ENCODE measurements around the gene MICALL2.

Gene MICALL2

DNA sequence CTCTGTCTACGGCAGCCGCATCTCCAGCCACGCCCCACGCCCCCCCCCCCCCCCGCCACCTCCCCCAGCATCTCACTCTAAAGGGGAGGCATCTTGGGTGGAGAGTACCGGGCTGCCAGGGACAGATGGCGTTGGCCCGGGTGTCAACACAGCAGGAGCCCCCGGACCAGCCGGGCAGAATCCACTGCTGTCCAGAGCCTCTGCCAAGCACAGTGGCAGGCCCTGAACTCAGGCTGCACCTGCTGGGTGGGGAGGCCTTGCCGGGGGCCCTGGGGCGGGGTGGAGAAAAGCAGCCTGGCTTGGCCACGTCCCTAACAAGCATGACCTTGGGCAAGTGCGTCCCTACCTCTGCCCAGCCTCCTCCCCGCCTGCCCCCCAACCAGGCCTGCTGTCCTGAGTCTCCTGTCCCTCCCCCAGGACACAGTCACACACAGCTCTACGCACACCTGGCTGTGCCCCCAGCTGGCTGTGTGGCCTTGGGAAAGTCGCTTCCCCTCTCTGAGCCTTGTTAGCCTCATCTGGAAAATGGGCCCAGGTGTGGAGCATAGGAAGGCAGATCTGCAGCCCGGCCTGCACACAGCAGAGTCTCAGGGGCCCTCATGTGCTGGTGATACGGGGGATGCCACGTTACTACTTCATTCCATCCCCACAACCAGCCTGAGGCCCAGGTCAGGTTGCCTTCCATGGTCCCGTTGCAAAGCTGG, 45.2 kb downstream of the MICALL2 start:
- no peak for TF ChIP-seq POLR2AphosphoS5 (IDR thresholded peaks at IDR 0.05; ENCODE audit: low read depth, low read length)
- TF ChIP-seq TAF1 (IDR thresholded peaks at IDR 0.05; ENCODE audit: borderline replicate concordance, low read depth, low read length): no peak
- no peak for TF ChIP-seq POLR2A (IDR thresholded peaks at IDR 0.05; ENCODE audit: low read depth, low read length)
- FAIRE-seq: no peak
- no peak for DNase-seq (ENCODE audit: insufficient read length)

DNA sequence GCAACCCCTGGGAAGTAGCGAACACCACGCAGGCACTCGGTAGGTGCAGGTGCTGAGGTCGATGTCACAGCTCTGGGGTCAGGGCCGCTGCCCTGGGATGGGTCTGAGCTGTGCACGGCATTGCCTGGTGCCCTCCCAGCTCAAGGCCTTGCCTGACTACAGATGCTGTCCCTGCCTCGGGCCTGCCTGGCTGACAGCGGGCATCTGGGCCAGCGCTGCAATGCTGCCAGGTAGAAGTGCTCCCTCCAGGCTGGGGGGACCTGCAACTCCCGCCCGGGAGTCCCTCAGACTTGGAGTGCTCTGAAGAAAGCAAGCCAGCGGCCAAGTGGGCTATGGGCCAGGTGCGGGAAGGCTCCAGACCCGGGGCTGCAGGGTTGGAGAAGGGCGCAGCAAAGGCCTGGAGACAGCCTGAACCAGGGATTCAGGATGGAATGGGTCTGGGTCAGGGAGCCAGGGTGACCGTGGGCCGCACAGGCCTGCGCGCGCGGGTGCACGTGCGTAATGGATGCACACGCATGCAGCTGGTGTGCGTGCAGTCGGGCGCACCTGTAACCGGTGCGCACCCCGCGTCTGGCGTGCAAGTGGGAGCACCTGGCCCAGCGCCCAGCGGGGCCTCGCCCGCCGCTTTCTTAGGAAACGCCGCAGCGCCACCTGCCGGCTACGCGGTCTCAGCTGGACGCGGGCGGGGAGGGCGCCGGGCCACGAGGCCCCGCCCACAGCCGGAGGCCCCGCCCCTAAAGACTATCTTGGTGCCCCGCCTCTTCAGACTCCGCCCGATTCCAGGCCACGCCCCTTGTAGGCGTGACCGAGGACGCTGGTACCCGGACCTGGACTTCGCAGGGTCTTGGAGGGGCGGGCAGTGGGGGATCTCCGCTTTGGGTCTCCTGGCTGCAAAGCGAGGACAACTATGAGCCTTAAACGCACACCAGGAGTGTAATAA, 46.7 kb downstream of the MICALL2 start:
- FAIRE-seq (peak; percentile 79), DNase-seq (ENCODE audit: insufficient read length) (peak; percentile 97)
- TF ChIP-seq POLR2A (IDR thresholded peaks at IDR 0.05; ENCODE audit: low read depth, low read length) (no peak), POLR2AphosphoS5 (IDR thresholded peaks at IDR 0.05; ENCODE audit: low read depth, low read length) (no peak), TAF1 (IDR thresholded peaks at IDR 0.05; ENCODE audit: borderline replicate concordance, low read depth, low read length) (no peak)

DNA sequence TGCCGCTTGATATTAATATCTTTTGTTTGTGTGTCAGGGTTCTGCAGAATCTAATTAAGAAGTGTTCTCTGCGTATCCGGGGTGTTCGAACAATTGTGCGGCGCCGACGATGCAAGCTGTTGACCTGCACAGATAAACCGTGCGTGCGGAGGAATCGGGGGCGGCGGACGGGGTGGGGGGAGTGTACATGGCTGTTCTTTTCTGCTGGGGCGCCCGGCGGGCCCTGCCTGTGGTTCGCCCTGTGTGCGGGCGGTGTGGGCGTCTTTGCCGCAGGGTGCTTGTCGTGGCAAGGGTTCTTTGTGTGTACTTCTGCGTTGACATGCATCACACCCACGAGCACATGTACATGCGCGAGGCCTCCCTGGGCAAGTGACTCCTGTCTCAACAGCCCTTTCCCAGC, 47.9 kb downstream of the MICALL2 start:
- DNase-seq (ENCODE audit: insufficient read length) (no peak), FAIRE-seq (no peak)
- TF ChIP-seq POLR2A (IDR thresholded peaks at IDR 0.05; ENCODE audit: low read depth, low read length): no peak
- no peak for TF ChIP-seq POLR2AphosphoS5 (IDR thresholded peaks at IDR 0.05; ENCODE audit: low read depth, low read length)
- no peak for TF ChIP-seq TAF1 (IDR thresholded peaks at IDR 0.05; ENCODE audit: borderline replicate concordance, low read depth, low read length)

DNA sequence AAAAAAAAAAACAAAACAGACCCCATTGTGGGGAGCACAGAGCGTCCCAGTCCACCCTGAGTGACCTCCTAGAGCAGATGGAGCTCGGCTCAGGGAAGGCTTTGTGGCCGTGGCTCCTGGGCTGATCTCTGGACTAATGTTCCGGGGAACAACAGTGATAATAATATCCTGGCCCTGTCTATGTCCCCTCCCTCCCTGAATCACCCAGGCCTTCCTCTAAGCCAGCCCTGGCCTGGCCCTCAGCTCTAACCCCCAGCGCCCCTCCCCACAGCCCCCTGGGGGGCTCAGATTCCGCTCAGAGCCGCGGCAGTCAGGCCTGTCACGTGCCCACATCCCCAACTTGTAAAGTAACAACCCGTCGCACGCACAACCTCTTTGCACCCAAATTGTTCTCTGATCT, 48.3 kb downstream of the MICALL2 start:
- FAIRE-seq: no peak
- DNase-seq (ENCODE audit: insufficient read length): no peak

DNA sequence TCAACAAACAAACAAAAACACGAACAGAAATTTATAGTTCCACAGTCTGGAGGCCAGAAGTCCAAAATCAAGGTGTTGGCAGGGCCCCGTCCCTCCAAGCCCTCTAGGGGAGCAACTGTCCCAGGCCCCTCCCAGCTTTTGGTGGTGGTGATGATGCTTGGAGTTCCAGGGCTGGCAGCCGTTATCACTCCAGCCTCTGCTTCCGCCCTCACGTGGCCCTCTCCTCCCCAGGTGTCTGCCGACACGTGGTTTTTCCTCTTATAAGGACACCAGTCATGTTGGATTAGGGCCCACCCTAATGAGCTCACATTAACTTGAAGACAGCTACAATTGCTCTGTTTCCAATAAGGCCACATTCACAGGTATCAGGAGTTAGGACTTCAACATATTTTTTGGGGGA, 49.7 kb downstream of the MICALL2 start:
- TF ChIP-seq POLR2AphosphoS5 (IDR thresholded peaks at IDR 0.05; ENCODE audit: low read depth, low read length): no peak
- TF ChIP-seq TAF1 (IDR thresholded peaks at IDR 0.05; ENCODE audit: borderline replicate concordance, low read depth, low read length): no peak
- TF ChIP-seq POLR2A (IDR thresholded peaks at IDR 0.05; ENCODE audit: low read depth, low read length): no peak
- no peak for DNase-seq (ENCODE audit: insufficient read length)
- FAIRE-seq: no peak

More for the DNA sequence above, 48.3 kb downstream of the MICALL2 start:
- TF ChIP-seq POLR2A (IDR thresholded peaks at IDR 0.05; ENCODE audit: low read depth, low read length): no peak
- TF ChIP-seq TAF1 (IDR thresholded peaks at IDR 0.05; ENCODE audit: borderline replicate concordance, low read depth, low read length): no peak
- no peak for TF ChIP-seq POLR2AphosphoS5 (IDR thresholded peaks at IDR 0.05; ENCODE audit: low read depth, low read length)

DNA sequence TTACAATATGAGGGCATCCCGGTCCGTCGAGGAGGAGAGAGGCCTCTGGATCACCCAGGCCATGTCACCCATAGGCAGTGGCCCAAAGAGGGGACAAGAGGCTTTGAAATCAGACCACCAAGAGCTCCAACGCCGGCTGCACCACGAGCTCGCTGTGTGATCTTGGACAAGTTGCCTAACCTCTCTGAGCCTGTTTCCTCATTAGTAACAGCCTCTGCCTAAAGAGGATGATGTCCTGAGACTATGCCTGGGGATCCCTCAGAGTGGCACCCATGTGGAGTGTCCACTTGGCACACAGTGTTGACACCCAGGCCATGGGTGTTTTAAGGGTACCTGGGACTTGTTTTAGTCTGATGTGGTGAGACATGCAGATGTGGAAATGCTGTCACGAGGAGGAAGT, 50.8 kb downstream of the MICALL2 start:
- no peak for FAIRE-seq
- TF ChIP-seq TAF1 (IDR thresholded peaks at IDR 0.05; ENCODE audit: borderline replicate concordance, low read depth, low read length) (no peak), POLR2AphosphoS5 (IDR thresholded peaks at IDR 0.05; ENCODE audit: low read depth, low read length) (no peak), POLR2A (IDR thresholded peaks at IDR 0.05; ENCODE audit: low read depth, low read length) (no peak)
- no peak for DNase-seq (ENCODE audit: insufficient read length)

DNA sequence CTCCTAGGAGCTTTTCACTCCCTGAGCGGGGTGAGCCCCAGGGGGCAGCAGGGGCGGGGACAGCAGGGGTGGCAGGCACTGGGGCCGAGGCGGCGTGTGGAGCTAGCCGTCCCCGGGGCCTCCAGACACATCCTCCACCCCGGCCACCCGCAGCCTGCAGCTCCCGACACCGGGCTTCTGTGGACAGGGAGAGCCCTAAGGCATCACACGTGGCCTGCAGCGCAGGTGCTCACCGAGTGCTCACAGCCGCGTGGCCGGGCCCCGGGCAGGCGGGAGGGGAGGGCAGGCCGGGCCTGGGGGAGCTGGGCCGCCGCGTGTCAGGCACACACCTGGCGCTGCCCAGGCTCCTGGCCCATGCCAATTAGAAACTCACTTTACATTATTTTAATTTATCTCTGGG, 51.4 kb downstream of the MICALL2 start:
- FAIRE-seq: no peak
- no peak for TF ChIP-seq TAF1 (IDR thresholded peaks at IDR 0.05; ENCODE audit: borderline replicate concordance, low read depth, low read length)
- TF ChIP-seq POLR2AphosphoS5 (IDR thresholded peaks at IDR 0.05; ENCODE audit: low read depth, low read length): no peak
- no peak for TF ChIP-seq POLR2A (IDR thresholded peaks at IDR 0.05; ENCODE audit: low read depth, low read length)
- no peak for DNase-seq (ENCODE audit: insufficient read length)

DNA sequence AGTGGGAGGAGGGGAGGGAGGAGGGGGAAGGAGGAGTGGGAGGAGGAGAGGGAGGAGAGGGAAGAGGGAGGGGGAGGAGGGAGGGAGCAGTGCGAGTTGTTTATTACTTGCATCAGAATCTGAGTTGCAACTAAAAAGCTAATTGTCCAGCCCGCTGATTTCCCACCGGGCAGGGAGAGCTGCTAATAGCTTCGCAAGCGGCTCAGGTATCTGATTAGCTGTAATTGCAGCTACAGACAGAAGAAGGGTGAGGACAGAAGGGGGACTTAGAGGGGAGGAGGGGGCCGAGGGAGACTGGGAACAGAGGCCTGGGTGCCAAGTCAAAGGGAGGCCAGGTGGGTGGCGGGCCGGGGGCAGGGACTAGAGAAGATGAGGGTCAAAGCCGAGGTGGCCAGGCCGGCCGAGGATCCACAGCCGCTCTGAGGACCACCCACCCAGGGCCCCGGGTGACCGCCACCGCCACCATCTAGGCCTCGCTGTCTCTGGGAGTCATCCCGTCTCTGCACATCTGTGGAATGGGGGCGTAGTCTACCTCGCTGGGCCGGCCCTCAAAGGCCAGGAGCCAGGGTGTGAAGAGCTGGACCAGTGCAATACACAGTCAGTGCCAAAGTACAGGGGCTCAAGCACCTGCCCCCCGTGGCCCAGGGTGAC, 54.2 kb downstream of the MICALL2 start:
- TF ChIP-seq TAF1 (IDR thresholded peaks at IDR 0.05; ENCODE audit: borderline replicate concordance, low read depth, low read length) (no peak), POLR2A (IDR thresholded peaks at IDR 0.05; ENCODE audit: low read depth, low read length) (no peak), POLR2AphosphoS5 (IDR thresholded peaks at IDR 0.05; ENCODE audit: low read depth, low read length) (no peak)
- no peak for DNase-seq (ENCODE audit: insufficient read length)
- no peak for FAIRE-seq

DNA sequence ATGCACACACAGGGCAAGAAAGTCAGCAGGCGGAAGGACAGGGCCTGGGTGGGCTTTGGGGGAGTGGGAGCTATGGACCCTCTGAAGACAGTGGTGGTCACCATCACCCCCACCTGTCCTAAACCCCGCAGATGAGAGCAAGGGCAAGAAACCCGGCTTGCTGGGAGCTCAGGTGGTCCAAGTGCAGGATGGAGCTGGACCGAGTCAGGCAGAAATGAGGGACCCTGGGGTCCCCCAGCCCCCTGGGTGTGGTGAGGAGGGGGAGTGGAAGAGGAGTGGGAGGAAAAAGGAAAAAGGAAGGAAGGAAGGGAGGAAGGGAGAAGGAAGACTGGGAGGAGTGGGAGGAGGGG, 54.8 kb downstream of the MICALL2 start:
- DNase-seq (ENCODE audit: insufficient read length): no peak
- FAIRE-seq: no peak

DNA sequence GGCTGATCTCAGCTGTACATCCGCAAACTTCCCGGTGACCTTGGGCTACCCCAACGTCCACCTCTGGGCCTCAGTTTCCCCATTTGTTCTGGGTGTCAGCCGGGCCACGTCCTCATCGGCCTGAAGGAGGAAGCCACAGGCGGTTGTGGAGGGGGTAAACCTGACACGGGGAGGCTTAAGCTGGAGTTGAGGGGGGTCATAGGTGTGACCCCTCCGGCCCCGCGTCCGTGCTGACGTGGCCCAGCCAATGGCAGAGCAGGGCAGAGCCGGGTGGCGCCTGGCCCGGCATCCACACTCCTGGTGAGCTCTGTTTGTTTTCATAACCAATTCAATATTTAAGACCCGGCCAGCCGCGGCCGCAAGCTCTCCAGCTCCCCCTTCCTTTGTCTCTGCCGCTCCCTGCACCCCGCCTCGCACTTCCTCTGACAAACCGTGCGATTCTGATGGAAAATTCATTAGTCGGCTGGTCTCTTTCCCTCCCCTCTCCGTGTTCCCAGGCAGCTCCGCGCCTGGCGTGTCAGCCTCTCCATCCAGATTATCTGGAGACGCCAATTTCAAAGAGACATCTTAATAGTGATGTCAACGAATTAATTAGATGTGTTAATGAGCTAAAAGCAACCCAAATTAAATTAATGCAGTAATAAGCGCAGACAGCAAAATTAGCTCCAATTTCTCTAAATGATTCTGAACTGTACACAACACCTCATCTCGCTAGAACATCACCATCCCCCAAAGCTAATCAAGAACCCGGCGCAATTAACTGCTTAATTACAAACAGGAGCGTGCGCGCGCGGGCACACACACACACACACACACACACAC, 55.4 kb downstream of the MICALL2 start:
- FAIRE-seq (no peak), DNase-seq (ENCODE audit: insufficient read length) (no peak)
- TF ChIP-seq POLR2A (IDR thresholded peaks at IDR 0.05; ENCODE audit: low read depth, low read length) (no peak), TAF1 (IDR thresholded peaks at IDR 0.05; ENCODE audit: borderline replicate concordance, low read depth, low read length) (no peak), POLR2AphosphoS5 (IDR thresholded peaks at IDR 0.05; ENCODE audit: low read depth, low read length) (no peak)

More for the DNA sequence above, 54.8 kb downstream of the MICALL2 start:
- no peak for TF ChIP-seq POLR2AphosphoS5 (IDR thresholded peaks at IDR 0.05; ENCODE audit: low read depth, low read length)
- no peak for TF ChIP-seq POLR2A (IDR thresholded peaks at IDR 0.05; ENCODE audit: low read depth, low read length)
- TF ChIP-seq TAF1 (IDR thresholded peaks at IDR 0.05; ENCODE audit: borderline replicate concordance, low read depth, low read length): no peak

All from GM12892 (cell line).